Sigmoid colon (tissue), 7 donors: ENCODE data around the gene LCLAT1. TPM values are rescaled to one million over a fixed set of nuclear protein-coding genes. Genes with fewer than 3 reads are reported as not detected.

Experiments used
- DNase-seq: peaks from one replicate; pipeline ENCODE4 v3.0.0-alpha.2; 2019
- H3K27ac ChIP-seq, 4 donors: fragments of 200-600 bp; sonication (generic); one replicate each; pipeline ENCODE4 v1.5.1; 2016 to 2019; ENCODE audit warnings: mild to moderate bottlenecking in 1 of 4
- H3K27me3 ChIP-seq, 3 donors: fragments of 200-600 bp; sonication (generic); one replicate each; pipeline ENCODE4 v1.5.1; 2019; ENCODE audit warnings: mild to moderate bottlenecking in 1 of 3
- H3K36me3 ChIP-seq, 4 donors: fragments of 200-600 bp; sonication (generic); one replicate each; pipeline ENCODE4 v1.5.1; 2016 to 2019
- H3K4me1 ChIP-seq, 4 donors: fragments of 200-600 bp; sonication (generic); one replicate each; pipeline ENCODE4 v1.5.1; 2017 to 2019
- H3K4me3 ChIP-seq, 4 donors: fragments of 200-600 bp; sonication (generic); one replicate each; pipeline ENCODE4 v1.5.1; 2017 to 2019; ENCODE audit warnings: mild to moderate bottlenecking in 2 of 4, moderate library complexity in 1 of 4
- H3K9me3 ChIP-seq, 4 donors: fragments of 200-600 bp in 3 of 4; sonication (generic) in 3 of 4; one replicate each; pipeline versions ENCODE4 v1.5.1 to v1.6.1; 2013 to 2019
- EP300 ChIP-seq, 4 donors: sonication (generic); formaldehyde crosslinking; IDR thresholded peaks; one replicate each; pipeline ENCODE4 v1.6.1; 2017; ENCODE audit warnings: antibody characterized with exemption in 4 of 4
- POLR2A ChIP-seq, 2 donors: fragments of 450-650 bp; IDR thresholded peaks; one replicate each; pipeline ENCODE4 v1.6.1; 2016; ENCODE audit warnings: antibody characterized with exemption in 2 of 2, mild to moderate bottlenecking in 2 of 2, moderate library complexity in 2 of 2
- POLR2AphosphoS5 ChIP-seq, 4 donors: sonication (generic); formaldehyde crosslinking; IDR thresholded peaks; one replicate each; pipeline ENCODE4 v1.6.1; 2017; ENCODE audit warnings: antibody characterized with exemption in 4 of 4
- WGBS, 2 donors: extraction: QIAGEN DNeasy Blood & Tissue Kit; methylation state at CpG; one replicate each; pipeline ENCODE4 v1.1.7; 2013; 5-methylcytosine and 5-hydroxymethylcytosine counted together
- intact Hi-C: fragments of 100-400 bp; cut with DNase I; formaldehyde crosslinking; loops from one replicate; pipeline ENCODE4 v1.15.1; 2023
- polyA plus RNA-seq, 3 donors: library from polyadenylated mRNA; stranded (reverse); fragments of 200-250 nt; gene quantifications; one replicate each; pipeline ENCODE4 v1.2.3, GENCODE V29; 2013
- total RNA-seq, 4 donors: library from RNA; depleted of rRNA; stranded (reverse); fragments of >200 nt; gene quantifications; one replicate each; pipeline ENCODE4 v1.1.0, GENCODE V29; 2016
- TF ChIP-seq, protein P1 (sequence below), 4 experiments: fragments of 450-650 bp in 3 of 4; fragments of 200-600 bp in 1 of 4; IDR thresholded peaks; one replicate each; pipeline ENCODE4 v1.5.1; 2016 to 2019; ENCODE audit warnings: antibody characterized with exemption in 4 of 4, mild to moderate bottlenecking in 3 of 4, moderate library complexity in 2 of 4
- donor health status: healthy with polysubstance abuse.
- donor health status: Bipolar disorder and iron deficiency.
- donor health status: healthy.

The LCLAT1 gene
- total and polyA plus RNA-seq, 7 donors: 1.2 to 17.2 (median 10.0) TPM

DNA sequence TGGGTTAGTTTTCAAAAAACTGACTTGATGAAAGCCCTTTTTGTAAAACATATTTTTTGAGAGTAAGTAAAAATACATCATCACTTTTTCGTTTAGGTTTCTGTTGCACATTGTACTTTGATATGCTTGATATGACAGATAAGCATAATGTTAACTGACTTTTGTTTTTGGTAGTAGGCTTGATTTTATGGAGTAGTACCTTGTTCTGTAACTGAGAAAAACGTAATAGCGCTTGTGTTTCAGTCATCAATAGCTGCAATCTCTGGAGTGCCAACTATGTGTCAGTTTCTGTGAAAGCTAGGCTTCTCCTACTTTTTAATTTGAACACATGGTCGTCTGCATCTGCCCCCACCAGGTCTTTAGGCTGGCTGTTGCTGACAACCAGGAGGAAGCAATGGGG, 1.3 kb downstream of the LCLAT1 start:
- Histone ChIP-seq H3K27me3 (no peaks in the 10 kb centered on the region), H3K36me3 (no peaks in the 10 kb centered on the region), H3K4me3 (peak overlapping the region in 2 of 4 donors; percentile 77 to 98), H3K9me3 (no peaks in the 10 kb centered on the region), H3K4me1 (peaks cover 0 to 20% (median 14%) of the 10 kb centered on the region in 4 donors), H3K27ac (peak overlapping the region in 3 of 4 donors; percentile 84 to 87 (median 86))
- WGBS, 2 donors: 25 to 56% methylated on average over 4 of the region's 4 CpGs
- DNase-seq: no peak
- no peak for TF ChIP-seq POLR2AphosphoS5 (IDR thresholded peaks at IDR 0.05)
- TF ChIP-seq EP300 (IDR thresholded peaks at IDR 0.05): no peak
- TF ChIP-seq, protein P1, sequence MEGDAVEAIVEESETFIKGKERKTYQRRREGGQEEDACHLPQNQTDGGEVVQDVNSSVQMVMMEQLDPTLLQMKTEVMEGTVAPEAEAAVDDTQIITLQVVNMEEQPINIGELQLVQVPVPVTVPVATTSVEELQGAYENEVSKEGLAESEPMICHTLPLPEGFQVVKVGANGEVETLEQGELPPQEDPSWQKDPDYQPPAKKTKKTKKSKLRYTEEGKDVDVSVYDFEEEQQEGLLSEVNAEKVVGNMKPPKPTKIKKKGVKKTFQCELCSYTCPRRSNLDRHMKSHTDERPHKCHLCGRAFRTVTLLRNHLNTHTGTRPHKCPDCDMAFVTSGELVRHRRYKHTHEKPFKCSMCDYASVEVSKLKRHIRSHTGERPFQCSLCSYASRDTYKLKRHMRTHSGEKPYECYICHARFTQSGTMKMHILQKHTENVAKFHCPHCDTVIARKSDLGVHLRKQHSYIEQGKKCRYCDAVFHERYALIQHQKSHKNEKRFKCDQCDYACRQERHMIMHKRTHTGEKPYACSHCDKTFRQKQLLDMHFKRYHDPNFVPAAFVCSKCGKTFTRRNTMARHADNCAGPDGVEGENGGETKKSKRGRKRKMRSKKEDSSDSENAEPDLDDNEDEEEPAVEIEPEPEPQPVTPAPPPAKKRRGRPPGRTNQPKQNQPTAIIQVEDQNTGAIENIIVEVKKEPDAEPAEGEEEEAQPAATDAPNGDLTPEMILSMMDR (IDR thresholded peaks at IDR 0.05): no peak
- TF ChIP-seq POLR2A (IDR thresholded peaks at IDR 0.05): no peak
- intact Hi-C loops: loop anchor here (5.0 kb wide), 2 partner anchors 146 to 216 kb away; partner anchors contain the start of gene LBH

DNA sequence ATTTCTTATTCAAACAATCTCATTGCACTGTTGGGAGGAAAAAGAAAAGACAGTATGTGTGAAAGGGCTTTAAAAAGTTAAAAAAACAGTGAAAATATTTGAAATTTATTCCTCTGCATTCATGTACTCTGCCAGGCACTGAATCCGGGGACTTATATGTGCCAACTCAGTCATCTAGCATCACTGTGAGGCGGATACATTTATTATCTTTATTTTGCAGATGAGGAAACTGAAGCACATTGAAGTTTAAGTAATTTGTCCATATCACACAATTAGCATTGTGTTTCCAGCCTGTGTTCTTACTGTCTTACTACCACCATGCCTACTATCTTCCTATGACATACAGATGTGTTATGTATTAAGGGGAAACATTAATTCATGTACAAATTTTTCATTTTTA, 1.8 kb downstream of the LCLAT1 start:
- H3K36me3 ChIP-seq: no peaks in the 10 kb centered on the region
- H3K4me3 ChIP-seq: no peak overlapping the region
- H3K27me3 ChIP-seq: no peaks in the 10 kb centered on the region
- H3K4me1 ChIP-seq: peaks cover 0 to 20% (median 14%) of the 10 kb centered on the region in 4 donors
- no peak for DNase-seq
- TF ChIP-seq EP300 (IDR thresholded peaks at IDR 0.05): no peak
- no peak for TF ChIP-seq POLR2A (IDR thresholded peaks at IDR 0.05)
- no peak for TF ChIP-seq POLR2AphosphoS5 (IDR thresholded peaks at IDR 0.05)
- TF ChIP-seq, protein P1 (IDR thresholded peaks at IDR 0.05): no peak
- intact Hi-C loops: loop anchor here (5.0 kb wide), 2 partner anchors 147 to 217 kb away; partner anchors contain the start of gene LBH
- no peaks in the 10 kb centered on the region for H3K9me3 ChIP-seq
- H3K27ac ChIP-seq: no peak overlapping the region
- WGBS, 2 donors: 69 to 91% methylated on average over 2 of the region's 2 CpGs

DNA sequence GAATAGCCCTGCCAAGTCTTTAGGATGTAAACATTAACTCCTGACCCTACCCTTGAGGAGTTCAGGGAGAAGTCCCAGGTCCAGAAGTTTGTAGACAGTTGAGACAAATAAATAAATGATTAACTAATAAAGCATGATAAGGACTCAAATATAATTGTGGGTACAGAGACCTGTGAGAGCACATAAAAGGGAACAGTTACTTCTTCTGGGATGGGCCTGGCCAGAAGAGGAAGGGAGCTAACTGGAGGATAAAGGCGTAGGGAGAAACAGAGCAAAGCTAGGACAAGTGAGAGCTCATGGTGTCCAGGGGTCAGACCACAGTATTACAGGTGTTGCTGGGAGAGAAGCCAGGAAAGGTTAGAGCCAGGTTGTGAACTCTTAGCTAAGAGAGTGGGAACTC, 3.0 kb downstream of the LCLAT1 start:
- 26 to 80% methylated on average over 1 of the region's 1 CpG for WGBS, 2 donors
- TF ChIP-seq, protein P1 (IDR thresholded peaks at IDR 0.05): no peak
- TF ChIP-seq POLR2AphosphoS5 (IDR thresholded peaks at IDR 0.05) (no peak), EP300 (IDR thresholded peaks at IDR 0.05) (no peak)
- Histone ChIP-seq H3K27ac (no peak overlapping the region), H3K4me1 (peaks cover 0 to 30% (median 22%) of the 10 kb centered on the region in 4 donors), H3K9me3 (no peaks in the 10 kb centered on the region), H3K27me3 (no peaks in the 10 kb centered on the region), H3K36me3 (no peaks in the 10 kb centered on the region), H3K4me3 (no peak overlapping the region)
- intact Hi-C loops: no loop called here
- no peak for DNase-seq

DNA sequence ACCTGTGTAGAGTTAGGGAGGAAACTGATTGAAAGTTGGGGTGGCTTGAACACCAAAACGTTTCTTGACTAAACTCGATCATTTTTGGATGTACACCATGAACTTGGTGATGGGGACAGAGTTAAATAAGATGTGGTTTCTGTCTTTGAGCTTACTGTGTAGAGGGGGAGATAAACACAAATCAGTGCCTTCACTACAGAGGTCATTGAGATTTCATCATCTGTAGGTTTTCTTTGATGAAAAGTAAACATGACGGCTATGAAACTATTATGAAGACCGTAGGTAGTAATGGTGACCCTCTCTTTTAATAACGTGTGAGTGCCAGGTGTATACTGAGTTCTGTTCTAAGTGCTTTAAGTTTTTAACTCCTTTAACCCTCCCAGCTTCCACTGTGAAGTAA, 6.5 kb downstream of the LCLAT1 start:
- Histone ChIP-seq H3K27ac (no peak overlapping the region), H3K4me3 (no peak overlapping the region), H3K9me3 (no peaks in the 10 kb centered on the region), H3K4me1 (peaks cover 0 to 23% (median 17%) of the 10 kb centered on the region in 4 donors), H3K36me3 (no peaks in the 10 kb centered on the region), H3K27me3 (no peaks in the 10 kb centered on the region)
- TF ChIP-seq POLR2AphosphoS5 (IDR thresholded peaks at IDR 0.05) (no peak), EP300 (IDR thresholded peaks at IDR 0.05) (no peak), POLR2A (IDR thresholded peaks at IDR 0.05) (no peak)
- TF ChIP-seq, protein P1 (IDR thresholded peaks at IDR 0.05): no peak
- 62 to 84% methylated on average over 5 of the region's 5 CpGs for WGBS, 2 donors
- DNase-seq: no peak
- intact Hi-C loops: no loop called here

DNA sequence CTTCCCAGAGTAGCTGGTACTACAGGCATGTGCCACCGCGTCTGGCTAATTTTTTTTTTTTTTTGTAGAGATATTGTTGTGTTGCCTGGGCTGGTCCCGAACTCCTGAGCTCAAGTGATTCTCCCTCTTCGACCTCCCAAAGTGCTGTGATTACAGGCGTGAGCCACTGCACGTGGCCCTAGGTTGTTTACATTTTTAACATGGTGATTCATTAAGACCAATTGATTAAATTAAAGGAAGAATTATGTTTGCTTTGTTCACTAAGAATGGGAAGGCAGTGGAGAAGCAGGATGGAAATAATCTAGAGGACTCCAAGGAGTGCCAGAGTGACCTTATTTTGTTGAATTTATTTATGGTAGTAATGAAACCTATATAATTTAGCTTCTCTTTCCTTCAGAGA, 7.5 kb downstream of the LCLAT1 start:
- no peak for DNase-seq
- 70 to 83% methylated on average over 6 of the region's 6 CpGs for WGBS, 2 donors
- no peaks in the 10 kb centered on the region for H3K36me3 ChIP-seq
- H3K27me3 ChIP-seq: no peaks in the 10 kb centered on the region
- H3K27ac ChIP-seq: peak overlapping the region; percentile 41 to 72 (median 58)
- no peak overlapping the region for H3K4me3 ChIP-seq
- no peaks in the 10 kb centered on the region for H3K9me3 ChIP-seq
- TF ChIP-seq EP300 (IDR thresholded peaks at IDR 0.05) (no peak), POLR2AphosphoS5 (IDR thresholded peaks at IDR 0.05) (no peak), POLR2A (IDR thresholded peaks at IDR 0.05) (no peak)
- TF ChIP-seq, protein P1 (IDR thresholded peaks at IDR 0.05): no peak
- intact Hi-C loops: no loop called here
- H3K4me1 ChIP-seq: peaks cover 0 to 21% (median 14%) of the 10 kb centered on the region in 4 donors
